Nephron (organoid): ENCODE data around the gene A4GALT.
"Not testable (repeated sequence)": the region's sequence is repeated elsewhere in the genome, so short reads cannot be mapped to it uniquely, and the experiment has no call there.

Experiments
- H3K27ac Mint-ChIP-seq, 3 experiments: 2 replicates each; pipeline ENCODE4 v1.8.0; 2020; ENCODE audit warnings: mixed read lengths in 3 of 3, mild to moderate bottlenecking in 2 of 3, moderate library complexity in 1 of 3
- H3K27me3 Mint-ChIP-seq: 2 replicates; pipeline ENCODE4 v1.8.0; 2021; ENCODE audit warnings: low read depth, mild to moderate bottlenecking, moderate library complexity, mixed read lengths
- H3K36me3 Mint-ChIP-seq: 2 replicates; pipeline ENCODE4 v1.8.0; 2020; ENCODE audit warnings: low read depth, mixed read lengths
- H3K4me1 Mint-ChIP-seq: 2 replicates; pipeline ENCODE4 v1.8.0; 2020; ENCODE audit warnings: mixed read lengths
- H3K4me3 Mint-ChIP-seq, 3 experiments: 2 replicates each; pipeline ENCODE4 v1.8.0; 2020; ENCODE audit warnings: mild to moderate bottlenecking in 3 of 3, mixed read lengths in 3 of 3, moderate library complexity in 2 of 3
- H3K9me3 Mint-ChIP-seq: 2 replicates; pipeline ENCODE4 v1.8.0; 2020; ENCODE audit warnings: mixed read lengths
- TF ChIP-seq, protein P1 (sequence below), 3 experiments: fragments of 200-600 bp; sonication (generic); IDR thresholded peaks; one replicate each; pipeline ENCODE4 v1.5.0; 2021; ENCODE audit warnings: antibody characterized with exemption in 3 of 3; ENCODE audit not compliant: unreplicated experiment in 3 of 3

The A4GALT gene

DNA sequence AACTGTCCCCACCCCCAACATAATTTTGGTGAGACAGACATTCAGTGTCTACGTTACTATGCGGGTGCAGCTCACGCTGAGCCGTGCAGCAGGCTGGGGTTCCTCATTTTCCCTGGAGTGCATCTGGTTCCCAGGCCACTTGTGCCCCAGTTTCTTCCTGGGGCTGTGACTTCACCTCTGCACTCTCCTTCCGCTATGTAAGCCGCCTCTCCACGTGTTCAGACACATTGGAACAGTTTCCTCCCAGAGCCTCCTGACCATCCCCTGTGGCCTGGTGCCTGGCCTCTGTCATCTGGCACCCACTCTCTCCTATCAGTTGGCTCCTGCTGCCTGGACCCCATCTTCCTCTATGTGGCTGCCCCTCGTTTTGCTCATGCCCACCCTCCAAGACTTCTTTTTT is 46.2 kb upstream of the A4GALT start:
- Mint-ChIP-seq H3K4me1 (peaks cover 22% of the 10 kb centered on the region), H3K27me3 (peaks cover 4% of the 10 kb centered on the region), H3K36me3 (no peaks in the 10 kb centered on the region), H3K9me3 (no peaks in the 10 kb centered on the region), H3K4me3 (no peak overlapping the region), H3K27ac (no peak overlapping the region)
- TF ChIP-seq, protein P1, sequence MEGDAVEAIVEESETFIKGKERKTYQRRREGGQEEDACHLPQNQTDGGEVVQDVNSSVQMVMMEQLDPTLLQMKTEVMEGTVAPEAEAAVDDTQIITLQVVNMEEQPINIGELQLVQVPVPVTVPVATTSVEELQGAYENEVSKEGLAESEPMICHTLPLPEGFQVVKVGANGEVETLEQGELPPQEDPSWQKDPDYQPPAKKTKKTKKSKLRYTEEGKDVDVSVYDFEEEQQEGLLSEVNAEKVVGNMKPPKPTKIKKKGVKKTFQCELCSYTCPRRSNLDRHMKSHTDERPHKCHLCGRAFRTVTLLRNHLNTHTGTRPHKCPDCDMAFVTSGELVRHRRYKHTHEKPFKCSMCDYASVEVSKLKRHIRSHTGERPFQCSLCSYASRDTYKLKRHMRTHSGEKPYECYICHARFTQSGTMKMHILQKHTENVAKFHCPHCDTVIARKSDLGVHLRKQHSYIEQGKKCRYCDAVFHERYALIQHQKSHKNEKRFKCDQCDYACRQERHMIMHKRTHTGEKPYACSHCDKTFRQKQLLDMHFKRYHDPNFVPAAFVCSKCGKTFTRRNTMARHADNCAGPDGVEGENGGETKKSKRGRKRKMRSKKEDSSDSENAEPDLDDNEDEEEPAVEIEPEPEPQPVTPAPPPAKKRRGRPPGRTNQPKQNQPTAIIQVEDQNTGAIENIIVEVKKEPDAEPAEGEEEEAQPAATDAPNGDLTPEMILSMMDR (IDR thresholded peaks at IDR 0.05; ENCODE audit: unreplicated experiment in 3 of 3) = no peak

DNA sequence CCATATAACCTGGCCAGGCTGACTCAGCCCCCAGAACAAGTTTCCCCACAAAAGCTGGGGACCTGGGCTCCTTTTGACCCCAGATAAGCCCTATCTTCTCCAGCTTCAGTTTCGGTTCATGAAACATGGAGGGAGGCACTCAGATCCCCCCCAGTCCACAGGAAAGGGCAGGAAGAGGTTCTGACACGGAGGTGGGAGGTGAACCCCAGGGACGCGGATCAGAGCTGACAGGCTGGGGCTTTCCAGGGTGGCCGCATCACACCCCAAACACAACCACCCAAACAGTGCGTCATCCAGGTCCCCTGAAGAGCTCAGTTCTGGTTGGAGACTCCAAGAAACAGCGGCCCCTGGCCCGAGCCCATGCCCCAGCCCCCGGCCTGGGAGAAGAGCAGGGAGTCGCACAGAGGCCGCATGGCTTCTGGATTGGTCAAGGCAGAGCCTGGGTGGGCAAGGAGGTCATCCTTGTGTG is 44.3 kb upstream of the A4GALT start:
- H3K9me3 Mint-ChIP-seq = no peaks in the 10 kb centered on the region
- TF ChIP-seq, protein P1 (IDR thresholded peaks at IDR 0.05; ENCODE audit: unreplicated experiment in 3 of 3) = no peak
- peaks cover 4% of the 10 kb centered on the region for H3K27me3 Mint-ChIP-seq
- H3K4me3 Mint-ChIP-seq = no peak overlapping the region
- no peak overlapping the region for H3K27ac Mint-ChIP-seq
- H3K4me1 Mint-ChIP-seq = peaks cover 13% of the 10 kb centered on the region
- no peaks in the 10 kb centered on the region for H3K36me3 Mint-ChIP-seq

DNA sequence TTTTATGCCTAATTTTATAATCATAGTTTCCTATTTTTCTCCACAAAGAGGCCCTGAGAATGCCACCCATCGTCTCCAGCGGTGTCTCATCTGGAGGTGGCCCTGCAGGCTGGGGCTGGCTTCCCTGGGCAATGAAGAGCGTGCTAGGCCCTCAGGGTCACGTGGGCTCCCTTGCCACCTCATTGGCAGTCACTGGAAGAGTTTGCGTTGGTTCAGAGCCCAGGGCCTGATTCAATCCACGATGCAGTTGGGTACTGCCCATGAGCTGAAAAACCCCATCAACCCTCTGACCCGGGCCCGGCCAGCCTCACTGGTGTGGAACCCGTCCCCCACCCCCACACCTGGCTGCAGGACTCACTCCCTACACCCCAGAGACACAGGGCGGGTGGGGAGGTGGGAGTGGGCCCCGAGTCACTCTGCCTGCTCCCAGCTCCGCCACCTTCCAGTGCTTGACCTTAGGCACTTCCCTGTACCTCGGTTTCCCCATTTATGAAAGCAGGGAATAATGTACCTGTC is 43.4 kb upstream of the A4GALT start:
- no peak overlapping the region for H3K27ac Mint-ChIP-seq
- no peaks in the 10 kb centered on the region for H3K27me3 Mint-ChIP-seq
- TF ChIP-seq, protein P1 (IDR thresholded peaks at IDR 0.05; ENCODE audit: unreplicated experiment in 3 of 3) = no peak
- H3K4me3 Mint-ChIP-seq = no peak overlapping the region
- H3K4me1 Mint-ChIP-seq = peaks cover 7% of the 10 kb centered on the region
- no peaks in the 10 kb centered on the region for H3K9me3 Mint-ChIP-seq
- H3K36me3 Mint-ChIP-seq = no peaks in the 10 kb centered on the region

DNA sequence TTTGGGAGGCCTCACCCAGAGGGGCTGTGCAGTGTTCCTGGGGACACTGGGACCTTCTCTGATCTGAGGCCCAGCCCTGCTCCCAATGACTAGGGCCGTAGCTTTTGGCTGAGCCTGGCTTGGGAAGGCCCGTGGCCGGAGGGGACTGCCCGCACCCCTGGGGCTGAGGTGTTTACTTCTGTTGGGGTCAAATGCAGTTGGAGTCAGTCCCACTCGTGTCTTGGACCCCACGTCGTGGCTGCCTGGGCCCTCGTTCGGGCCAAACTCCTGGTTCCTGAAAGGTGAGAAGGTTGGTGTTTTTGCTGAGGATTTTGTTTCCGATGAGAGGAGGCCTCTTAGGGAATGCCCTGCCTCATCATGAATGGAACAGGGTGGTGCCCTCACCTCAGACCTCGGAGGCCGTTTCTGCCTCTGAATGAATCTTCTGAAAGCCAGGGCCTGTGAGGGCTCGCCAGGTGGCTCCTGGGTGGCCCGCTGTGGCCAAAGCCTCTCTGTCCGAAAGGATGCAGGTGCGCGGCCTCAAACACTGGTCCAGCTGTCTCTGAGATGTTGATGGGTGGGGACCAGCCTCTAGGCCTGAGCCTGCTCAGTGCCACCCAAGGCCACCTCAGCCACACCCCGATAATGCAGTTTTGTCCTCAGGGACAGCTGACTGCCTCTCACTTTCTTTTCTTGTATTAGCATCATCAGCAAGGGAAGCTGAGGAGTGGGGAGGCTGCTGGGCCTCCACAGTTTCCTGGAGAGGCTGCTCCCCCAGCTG is 40.3 kb upstream of the A4GALT start:
- Mint-ChIP-seq H3K27me3 (peaks cover 13% of the 10 kb centered on the region), H3K36me3 (no peaks in the 10 kb centered on the region), H3K4me3 (no peak overlapping the region), H3K4me1 (no peaks in the 10 kb centered on the region), H3K27ac (no peak overlapping the region), H3K9me3 (peaks cover 2% of the 10 kb centered on the region)
- TF ChIP-seq, protein P1 (IDR thresholded peaks at IDR 0.05; ENCODE audit: unreplicated experiment in 3 of 3) = no peak

DNA sequence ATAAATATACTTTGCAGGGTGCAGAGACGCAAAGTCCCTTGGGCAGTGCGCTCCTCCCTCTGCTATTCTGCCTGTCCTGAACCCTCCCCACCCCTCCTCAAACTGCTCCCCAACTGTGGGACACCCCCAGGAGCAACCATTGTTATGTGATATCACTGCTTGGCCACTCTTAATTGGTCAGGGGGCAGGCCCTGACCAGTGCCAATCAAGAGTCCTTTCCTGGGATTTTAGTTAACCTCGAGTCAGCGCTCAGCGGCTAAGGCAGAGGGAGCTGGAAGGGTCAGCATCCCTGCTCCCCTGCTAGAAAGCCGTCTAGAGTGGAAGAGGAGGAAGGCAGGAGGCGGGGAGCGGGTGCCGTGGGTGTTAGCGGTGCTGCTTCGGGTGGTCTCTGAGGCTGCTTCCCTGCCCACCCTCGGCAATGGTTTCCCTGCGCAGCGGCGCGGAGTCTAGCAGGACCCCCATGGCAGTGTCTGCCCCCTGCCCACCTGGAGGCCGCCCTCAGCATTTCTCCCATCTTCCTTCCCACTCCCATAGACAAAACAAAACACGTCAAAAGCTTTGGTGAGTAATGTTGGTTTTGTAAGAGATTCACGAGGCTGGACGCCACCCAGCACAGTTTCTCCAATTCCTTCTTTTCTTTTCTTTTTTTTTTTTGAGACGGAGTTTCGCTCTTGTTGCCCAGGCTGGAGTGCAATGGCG is 38.4 kb upstream of the A4GALT start:
- Mint-ChIP-seq H3K4me1 (no peaks in the 10 kb centered on the region), H3K27me3 (peaks cover 13% of the 10 kb centered on the region), H3K4me3 (no peak overlapping the region), H3K27ac (no peak overlapping the region), H3K9me3 (peaks cover 2% of the 10 kb centered on the region), H3K36me3 (no peaks in the 10 kb centered on the region)
- TF ChIP-seq, protein P1 (IDR thresholded peaks at IDR 0.05; ENCODE audit: unreplicated experiment in 3 of 3) = no peak

DNA sequence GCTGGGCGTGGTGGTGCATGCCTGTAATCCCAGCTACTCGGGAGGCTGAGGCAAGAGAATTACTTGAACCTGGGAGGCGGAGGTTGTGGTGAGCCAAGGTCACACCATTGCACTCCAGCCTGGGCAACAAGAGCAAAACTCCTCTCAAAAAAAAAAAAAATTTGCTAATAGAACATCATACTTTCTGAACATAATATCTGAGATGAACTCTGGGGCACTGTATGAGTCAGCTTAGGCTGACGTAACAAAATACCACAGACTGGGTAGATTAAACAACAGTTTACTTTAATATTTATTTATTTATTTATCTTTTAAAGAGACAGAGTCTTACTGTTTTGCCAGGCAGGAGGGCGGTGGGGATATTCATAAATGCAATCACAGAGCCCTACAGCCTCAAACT is 34.9 kb upstream of the A4GALT start:
- peaks cover 13% of the 10 kb centered on the region for H3K27me3 Mint-ChIP-seq
- not testable (repeated sequence) for H3K4me3 Mint-ChIP-seq, H3K4me1 Mint-ChIP-seq

DNA sequence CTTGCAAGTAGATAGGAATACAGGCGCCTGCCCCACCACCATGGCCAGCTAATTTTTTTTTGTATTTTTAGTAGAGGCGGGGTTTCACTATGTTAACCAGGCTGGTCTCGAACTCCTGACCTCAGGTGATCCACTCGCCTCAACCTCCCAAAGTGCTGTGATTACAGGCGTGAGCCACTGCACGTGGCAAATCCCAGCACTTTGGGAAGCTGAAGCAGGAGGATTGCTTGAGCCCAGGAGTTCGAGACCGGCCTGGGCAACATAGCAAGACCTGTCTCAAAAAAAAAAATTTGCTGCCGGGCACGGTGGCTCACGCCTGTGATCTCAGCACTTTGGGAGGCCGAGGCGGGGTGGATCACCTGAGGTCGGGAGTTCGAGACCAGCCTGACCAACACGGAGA is 34.5 kb upstream of the A4GALT start:
- H3K4me1 Mint-ChIP-seq, H3K36me3 Mint-ChIP-seq, H3K9me3 Mint-ChIP-seq, H3K27ac Mint-ChIP-seq, H3K4me3 Mint-ChIP-seq: not testable (repeated sequence)
- peaks cover 13% of the 10 kb centered on the region for H3K27me3 Mint-ChIP-seq

More for the DNA sequence above, 34.9 kb upstream of the A4GALT start:
- H3K27ac Mint-ChIP-seq, H3K9me3 Mint-ChIP-seq, H3K36me3 Mint-ChIP-seq: not testable (repeated sequence)
